Endothelial cell (in vitro differentiated cells): ENCODE data around the gene IFT43. TPM values are rescaled to one million over a fixed set of nuclear protein-coding genes. Genes with fewer than 3 reads are reported as not detected.

Source experiments
- DNase-seq: peaks from one replicate; pipeline ENCODE4 v3.0.0; 2021; ENCODE audit warnings: low spot score
- H3K27ac Mint-ChIP-seq: one replicate; pipeline ENCODE4 v1.8.0; 2021; ENCODE audit warnings: mixed read lengths, inconsistent platforms; ENCODE audit not compliant: unreplicated experiment
- H3K27me3 Mint-ChIP-seq: one replicate; pipeline ENCODE4 v1.8.0; 2021; ENCODE audit warnings: mild to moderate bottlenecking, moderate library complexity, mixed read lengths, inconsistent platforms; ENCODE audit not compliant: unreplicated experiment
- H3K36me3 Mint-ChIP-seq: one replicate; pipeline ENCODE4 v1.8.0; 2021; ENCODE audit warnings: mild to moderate bottlenecking, low read depth, mixed read lengths, inconsistent platforms; ENCODE audit not compliant: unreplicated experiment
- H3K4me1 Mint-ChIP-seq: one replicate; pipeline ENCODE4 v1.8.0; 2021; ENCODE audit warnings: mild to moderate bottlenecking, mixed read lengths, inconsistent platforms; ENCODE audit not compliant: unreplicated experiment
- H3K4me3 Mint-ChIP-seq: one replicate; pipeline ENCODE4 v1.8.0; 2021; ENCODE audit warnings: mild to moderate bottlenecking, mixed read lengths, inconsistent platforms; ENCODE audit not compliant: unreplicated experiment
- H3K9me3 Mint-ChIP-seq: one replicate; pipeline ENCODE4 v1.8.0; 2021; ENCODE audit warnings: mixed read lengths, inconsistent platforms; ENCODE audit not compliant: unreplicated experiment
- CTCF ChIP-seq: fragments of 200-600 bp; sonication (generic); IDR thresholded peaks from one replicate; pipeline ENCODE4 v1.5.0; 2021; ENCODE audit warnings: antibody characterized with exemption; ENCODE audit not compliant: unreplicated experiment
- total RNA-seq: library from RNA; stranded (reverse); fragmentation: NEBNext Ultra II Directional; extraction: Animal tissue kit (Norgen Biotek cat#: 25700); gene quantifications from one replicate; pipeline ENCODE4 v1.2.1, GENCODE V29; 2021; ENCODE audit not compliant: unreplicated experiment

IFT43 gene
- total RNA-seq, 1 donor from 2014 or later = 22.8 TPM

- no peak for TF ChIP-seq CTCF
- Mint-ChIP-seq H3K27me3 (no peaks in the 10 kb centered on the region), H3K27ac (no peak overlapping the region), H3K36me3 (peaks cover 20% of the 10 kb centered on the region), H3K9me3 (no peaks in the 10 kb centered on the region), H3K4me3 (no peak overlapping the region), H3K4me1 (peaks cover 5% of the 10 kb centered on the region)
- DNase-seq = no peak
Measured at GRCh38 chr14:75996488-75996887, 10.9 kb downstream of the IFT43 start.

GRCh38 chr14:75999511-76000190 lies 14.1 kb downstream of the IFT43 start:
- Mint-ChIP-seq H3K27ac (no peak overlapping the region), H3K4me1 (no peaks in the 10 kb centered on the region)

GRCh38 chr14:76002383-76002782 lies 16.8 kb downstream of the IFT43 start:
- H3K4me1 Mint-ChIP-seq = no peaks in the 10 kb centered on the region
- no peak overlapping the region for H3K27ac Mint-ChIP-seq
- DNase-seq = no peak
- no peak for TF ChIP-seq CTCF
- H3K27me3 Mint-ChIP-seq = peaks cover 1% of the 10 kb centered on the region
- no peaks in the 10 kb centered on the region for H3K9me3 Mint-ChIP-seq
- H3K4me3 Mint-ChIP-seq = no peak overlapping the region
- H3K36me3 Mint-ChIP-seq = peaks cover 44% of the 10 kb centered on the region

More at GRCh38 chr14:75999511-76000190, 14.1 kb downstream of the IFT43 start:
- Mint-ChIP-seq H3K4me3 (no peak overlapping the region), H3K36me3 (peaks cover 31% of the 10 kb centered on the region), H3K27me3 (no peaks in the 10 kb centered on the region), H3K9me3 (no peaks in the 10 kb centered on the region)
- no peak for TF ChIP-seq CTCF
- no peak for DNase-seq

- Mint-ChIP-seq H3K27me3 (peaks cover 1% of the 10 kb centered on the region), H3K4me3 (no peak overlapping the region), H3K27ac (no peak overlapping the region), H3K9me3 (no peaks in the 10 kb centered on the region), H3K36me3 (peaks cover 38% of the 10 kb centered on the region), H3K4me1 (no peaks in the 10 kb centered on the region)
- TF ChIP-seq CTCF = no peak
- no peak for DNase-seq
Measured at GRCh38 chr14:76006253-76006652, 20.7 kb downstream of the IFT43 start.

- H3K27ac Mint-ChIP-seq = no peak overlapping the region
- H3K4me1 Mint-ChIP-seq = no peaks in the 10 kb centered on the region
- DNase-seq = no peak
- H3K4me3 Mint-ChIP-seq = peak overlapping the region; percentile 10
- peaks cover 30% of the 10 kb centered on the region for H3K36me3 Mint-ChIP-seq
- no peak for TF ChIP-seq CTCF
- H3K27me3 Mint-ChIP-seq = peaks cover 1% of the 10 kb centered on the region
- H3K9me3 Mint-ChIP-seq = no peaks in the 10 kb centered on the region
Measured at GRCh38 chr14:76007379-76007778, 21.8 kb downstream of the IFT43 start.
